PC-3 (cell line): Measurements from ENCODE around the gene PDGFC. TPM values are rescaled to one million over a fixed set of nuclear protein-coding genes. Genes with fewer than 3 reads are reported as not detected.

Source experiments
- ATAC-seq: fragments of 200-7000 bp; cut with Tn5 transposase; 2 replicates; pipeline ENCODE4 v1.9.1; 2020; ENCODE audit warnings: mild to moderate bottlenecking, moderate library complexity
- BruUV-seq: library from RNA; stranded (reverse); fragments of 400-500 nt; replicated peaks from 2 replicates; lab custom pipeline; 2021; lab: Mats Ljungman, UMichigan
- CTCF ChIA-PET: fragments of 300-600 bp; sonication (Branson Sonifier 250); formaldehyde crosslinking; loops from one replicate; lab custom pipeline; 2022; ENCODE audit warnings: antibody characterized with exemption; lab: Charles Lee
- POLR2A ChIA-PET: fragments of 300-600 bp; sonication (Branson Sonifier 250); formaldehyde crosslinking; loops from one replicate; lab custom pipeline; 2022; ENCODE audit warnings: antibody characterized with exemption; ENCODE audit not compliant: unreplicated experiment; lab: Charles Lee
- DNase-seq: peaks from one replicate; pipeline ENCODE4 v3.0.0-alpha.2; 2015
- H2AFZ ChIP-seq: fragments of 300-600 bp; sonication (generic); 2 replicates; pipeline ENCODE4 v1.6.0; 2016; ENCODE audit warnings: antibody characterized with exemption, low read length
- H3F3A ChIP-seq: fragments of 300-600 bp; sonication (generic); one replicate; pipeline ENCODE4 v1.6.0; 2017; ENCODE audit warnings: antibody characterized with exemption, low read length, control low read depth, mild to moderate bottlenecking; ENCODE audit not compliant: unreplicated experiment
- H3K27ac ChIP-seq: fragments of 300-600 bp; sonication (generic); 2 replicates; pipeline ENCODE4 v1.5.1; 2016; ENCODE audit warnings: mild to moderate bottlenecking, low read length
- H3K27me3 ChIP-seq: fragments of 300-600 bp; sonication (generic); 2 replicates; pipeline ENCODE4 v1.6.1; 2016; ENCODE audit warnings: low read length, mixed read lengths
- H3K36me3 ChIP-seq: fragments of 300-600 bp; sonication (generic); 2 replicates; pipeline ENCODE4 v1.6.1; 2016; ENCODE audit warnings: low read depth, mixed run types, low read length, mixed read lengths
- H3K4me1 ChIP-seq: fragments of 300-600 bp; sonication (generic); 2 replicates; pipeline ENCODE4 v1.5.1; 2016; ENCODE audit warnings: low read length; ENCODE audit not compliant: insufficient read depth
- H3K4me2 ChIP-seq: fragments of 300-600 bp; sonication (generic); 2 replicates; pipeline ENCODE4 v1.6.0; 2016; ENCODE audit warnings: low read length
- H3K4me3 ChIP-seq: fragments of 300-600 bp; sonication (generic); 2 replicates; pipeline ENCODE4 v1.5.1; 2016; ENCODE audit warnings: mild to moderate bottlenecking, low read length, mixed read lengths
- H3K79me2 ChIP-seq: fragments of 300-600 bp; sonication (generic); 2 replicates; pipeline ENCODE4 v1.6.1; 2017; ENCODE audit warnings: low read length, mixed read lengths
- H3K9ac ChIP-seq: fragments of 300-600 bp; sonication (generic); 2 replicates; pipeline ENCODE4 v1.6.0; 2016; ENCODE audit warnings: mild to moderate bottlenecking, low read length
- H3K9me2 ChIP-seq: fragments of 300-600 bp; sonication (generic); replicated peaks from 2 replicates; pipeline ENCODE4 v1.6.1; 2016; ENCODE audit warnings: mixed run types, low read length, mixed read lengths
- H3K9me3 ChIP-seq: fragments of 300-600 bp; sonication (generic); 2 replicates; pipeline ENCODE4 v1.6.1; 2016; ENCODE audit warnings: low read length, mixed read lengths
- H4K20me1 ChIP-seq: fragments of 300-600 bp; sonication (generic); 2 replicates; pipeline ENCODE4 v1.6.1; 2016; ENCODE audit warnings: low read length, mixed read lengths
- CTCF ChIP-seq: fragments of 300-600 bp; sonication (generic); conservative IDR thresholded peaks from 2 replicates; pipeline ENCODE4 v1.5.1; 2017; ENCODE audit warnings: antibody characterized with exemption, low read depth, mild to moderate bottlenecking, low read length
- EZH2 ChIP-seq: fragments of 300-600 bp; sonication (generic); IDR thresholded peaks from one replicate; pipeline ENCODE4 v1.6.1; 2017; ENCODE audit warnings: antibody characterized with exemption, mild to moderate bottlenecking, low read length; ENCODE audit not compliant: unreplicated experiment
- EZH2phosphoT487 ChIP-seq: fragments of 300-600 bp; sonication (generic); IDR thresholded peaks from 2 replicates; pipeline ENCODE4 v1.6.1; 2018; ENCODE audit warnings: mild to moderate bottlenecking, antibody characterized with exemption, low read length, borderline replicate concordance
- intact Hi-C: fragments of 100-400 bp; cut with micrococcal nuclease; formaldehyde crosslinking; loops from 2 replicates; pipeline ENCODE4 v1.9.0; 2023
- total RNA-seq: library from RNA; depleted of rRNA; stranded (reverse); fragments of >200 nt; gene quantifications from 2 replicates; pipeline ENCODE4 v1.2.3, GENCODE V29; 2014

The PDGFC gene
- total RNA-seq, 1 experiment from 2014 or later: 23.0 TPM

GRCh38 chr4:156811963-156812362 is 159.6 kb downstream of the PDGFC start:
- Histone ChIP-seq H3K4me1 (no peaks in the 10 kb centered on the region), H3K36me3 (no peaks in the 10 kb centered on the region), H3K9me3 (no peaks in the 10 kb centered on the region), H3K27me3 (no peaks in the 10 kb centered on the region), H4K20me1 (no peaks in the 10 kb centered on the region), H3K27ac (no peak overlapping the region), H3K79me2 (no peaks in the 10 kb centered on the region), H3K9ac (no peak overlapping the region), H2AFZ (no peak overlapping the region), H3K9me2 (no peaks in the 10 kb centered on the region), H3F3A (no peaks in the 10 kb centered on the region), H3K4me2 (no peak overlapping the region), H3K4me3 (no peak overlapping the region)
- no peak for ATAC-seq
- no peak for DNase-seq
- no TSS peak for BruUV-seq
- POLR2A ChIA-PET: no interaction called here
- no peak for TF ChIP-seq EZH2phosphoT487
- CTCF ChIA-PET: no interaction called here
- intact Hi-C loops: no loop called here

- DNase-seq (no peak), ATAC-seq (no peak)
- Histone ChIP-seq H3K27ac (no peak overlapping the region), H2AFZ (no peak overlapping the region), H3K9me2 (no peaks in the 10 kb centered on the region), H3K4me3 (no peak overlapping the region), H3K4me1 (no peaks in the 10 kb centered on the region), H3K27me3 (no peaks in the 10 kb centered on the region), H3K9me3 (no peaks in the 10 kb centered on the region), H4K20me1 (no peaks in the 10 kb centered on the region), H3K4me2 (no peak overlapping the region), H3K9ac (no peak overlapping the region), H3K79me2 (no peaks in the 10 kb centered on the region), H3F3A (no peaks in the 10 kb centered on the region), H3K36me3 (no peaks in the 10 kb centered on the region)
- no peak for TF ChIP-seq EZH2phosphoT487
- no peak for TF ChIP-seq EZH2
- no peak for TF ChIP-seq CTCF
- intact Hi-C loops: no loop called here
- ChIA-PET CTCF (no interaction called here), POLR2A (no interaction called here)
- no TSS peak for BruUV-seq
Measured at GRCh38 chr4:156811286-156811685, 160.3 kb downstream of the PDGFC start.

GRCh38 chr4:156805696-156806095 is 165.9 kb downstream of the PDGFC start:
- Histone ChIP-seq H3K4me1 (peaks cover 13% of the 10 kb centered on the region), H3F3A (no peaks in the 10 kb centered on the region), H3K9me2 (no peaks in the 10 kb centered on the region), H3K9me3 (no peaks in the 10 kb centered on the region), H3K9ac (no peak overlapping the region), H3K4me2 (no peak overlapping the region), H3K27me3 (no peaks in the 10 kb centered on the region), H4K20me1 (no peaks in the 10 kb centered on the region), H3K4me3 (no peak overlapping the region), H2AFZ (no peak overlapping the region), H3K36me3 (no peaks in the 10 kb centered on the region), H3K79me2 (no peaks in the 10 kb centered on the region), H3K27ac (no peak overlapping the region)
- ATAC-seq (no peak), DNase-seq (no peak)
- TF ChIP-seq EZH2phosphoT487: no peak
- intact Hi-C loops: no loop called here
- CTCF ChIA-PET: no interaction called here
- BruUV-seq: no TSS peak
- POLR2A ChIA-PET: no interaction called here

GRCh38 chr4:156803056-156803455 is 168.5 kb downstream of the PDGFC start:
- CTCF ChIA-PET: no interaction called here
- H3K27ac ChIP-seq: peak overlapping the region; percentile 48
- no peaks in the 10 kb centered on the region for H3K79me2 ChIP-seq
- no peaks in the 10 kb centered on the region for H3K9me3 ChIP-seq
- intact Hi-C loops: no loop called here
- ATAC-seq: peak; percentile 62
- peak overlapping the region; percentile 10; the same call in 1 of the 2 replicates for H3K4me2 ChIP-seq
- TF ChIP-seq EZH2phosphoT487: no peak
- H2AFZ ChIP-seq: 0 out of 2 replicates have a peak overlapping the region, but pooled peaks have one; percentile 32
- no peaks in the 10 kb centered on the region for H3F3A ChIP-seq
- no peaks in the 10 kb centered on the region for H3K27me3 ChIP-seq
- peak; percentile 30 for DNase-seq
- peaks cover 30% of the 10 kb centered on the region for H3K4me1 ChIP-seq
- no peaks in the 10 kb centered on the region for H3K9me2 ChIP-seq
- BruUV-seq: no TSS peak
- POLR2A ChIA-PET: no interaction called here
- no peak overlapping the region for H3K4me3 ChIP-seq
- H3K9ac ChIP-seq: no peak overlapping the region
- H4K20me1 ChIP-seq: no peaks in the 10 kb centered on the region
- H3K36me3 ChIP-seq: no peaks in the 10 kb centered on the region
